Hematopoietic multipotent progenitor cell treated with erythropoietin and hydrocortisone succinate and interleukin-3 and kit ligand, for 4 days (in vitro differentiated cells): ENCODE data around the gene GJD4.

Experiments
- DNase-seq: peaks from one replicate; pipeline ENCODE4 v3.0.0-alpha.2; 2015

The GJD4 gene

DNA sequence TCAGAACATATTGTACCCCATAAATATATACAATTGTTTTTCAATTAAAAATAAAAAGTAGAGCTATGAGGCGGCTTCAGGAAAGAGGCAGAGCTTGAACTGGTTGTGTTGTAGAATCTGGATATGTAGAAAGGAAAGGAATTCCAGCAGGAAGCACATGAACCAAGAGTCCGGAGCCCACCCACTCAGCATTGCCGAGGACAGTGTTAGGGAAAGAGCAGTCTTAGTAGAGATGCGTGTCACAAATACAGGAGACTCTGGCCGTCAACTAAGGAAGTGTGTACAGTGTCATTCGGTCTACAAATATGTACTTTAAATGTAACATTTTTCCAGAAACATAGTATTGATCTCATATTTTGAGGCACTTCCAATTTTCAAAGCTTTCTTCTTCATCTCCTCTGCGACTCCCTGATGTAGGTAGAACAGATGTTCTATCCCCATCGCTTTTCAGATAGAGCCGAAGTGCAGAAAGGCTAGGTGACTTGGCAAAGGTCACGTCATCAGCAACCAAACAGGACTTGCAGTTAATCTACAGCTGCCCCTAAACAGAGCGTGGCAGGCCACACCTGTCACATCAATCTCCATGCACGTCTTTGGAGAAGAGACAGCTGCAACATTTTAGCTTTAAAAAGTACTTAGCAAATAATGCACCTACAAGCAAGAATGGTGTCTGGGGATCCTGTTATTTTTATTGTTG lies 25.3 kb upstream of the GJD4 start:
- DNase-seq = no peak

DNA sequence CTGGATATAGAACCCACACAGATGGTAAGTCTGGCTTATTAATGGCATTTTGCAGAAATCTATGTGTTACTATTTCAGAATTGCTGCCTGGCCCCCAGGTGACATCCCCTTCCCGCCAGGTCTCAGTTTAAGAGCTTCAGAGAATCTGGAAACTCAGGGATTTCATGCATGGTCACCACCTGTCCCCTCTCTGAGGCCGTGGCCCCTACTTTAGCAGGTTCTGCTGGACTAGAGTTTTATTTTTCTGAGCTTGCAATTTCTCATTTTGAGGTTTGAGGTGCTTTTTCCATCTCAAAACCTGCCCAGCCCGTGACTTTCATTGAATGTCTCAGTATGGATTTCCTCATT lies 24.7 kb upstream of the GJD4 start:
- no peak for DNase-seq

DNA sequence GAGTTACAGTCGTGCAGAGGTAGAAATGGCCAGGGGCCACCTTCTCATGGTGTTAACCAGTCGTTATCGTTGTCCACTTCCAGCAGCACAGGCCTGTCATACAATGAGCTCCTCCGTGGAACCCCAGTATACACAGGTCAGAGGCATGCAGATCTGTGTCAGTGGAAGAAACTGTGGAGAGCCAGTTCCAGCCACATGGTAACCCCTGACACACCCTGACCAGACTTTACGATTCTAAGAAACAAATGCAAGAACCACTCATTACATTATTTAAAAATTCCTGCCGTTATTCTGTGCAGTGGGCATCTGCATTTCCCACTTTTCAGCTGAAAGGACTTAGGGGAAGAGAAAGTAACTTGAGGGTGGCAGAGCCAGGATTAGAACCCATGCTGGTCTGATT lies 23.5 kb upstream of the GJD4 start:
- no peak for DNase-seq

DNA sequence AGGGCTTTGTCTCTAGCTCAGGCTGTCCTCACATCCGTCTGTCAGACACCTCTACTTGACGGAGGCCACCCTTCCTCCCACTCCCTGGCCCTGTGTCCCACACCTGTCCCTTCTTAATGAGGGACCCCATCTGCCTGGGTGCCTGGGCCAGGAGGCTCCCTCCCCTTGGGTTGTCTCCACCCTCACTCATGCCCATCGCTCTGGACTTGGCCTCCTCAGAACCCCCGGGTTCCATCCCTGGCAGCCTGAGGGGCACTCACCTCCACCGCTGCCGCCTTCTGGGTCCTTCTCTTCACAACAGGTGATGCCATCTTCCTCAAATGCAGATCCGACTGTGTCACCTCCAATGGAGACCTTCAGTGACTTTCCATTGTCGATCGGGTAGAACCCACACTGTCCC lies 20.2 kb upstream of the GJD4 start:
- no peak for DNase-seq

DNA sequence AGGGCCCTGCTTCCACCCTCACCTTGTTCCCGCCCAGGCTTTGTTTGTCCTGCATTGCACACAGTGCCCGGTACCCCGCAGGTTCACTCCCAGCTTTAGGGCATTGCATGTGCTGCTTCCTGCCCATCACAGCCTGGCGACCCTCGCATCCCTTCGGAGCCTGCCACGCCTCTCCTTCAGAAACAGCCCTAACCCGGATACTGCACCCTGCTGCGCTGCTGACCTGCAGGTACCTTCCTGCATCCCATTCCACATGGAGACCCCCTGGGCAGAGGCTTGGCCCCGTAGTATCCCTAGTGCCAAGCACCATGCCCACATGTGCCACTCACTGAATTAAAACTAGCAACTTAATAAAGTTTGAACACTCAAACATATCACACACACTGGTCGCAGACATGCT lies 19.8 kb upstream of the GJD4 start:
- no peak for DNase-seq

DNA sequence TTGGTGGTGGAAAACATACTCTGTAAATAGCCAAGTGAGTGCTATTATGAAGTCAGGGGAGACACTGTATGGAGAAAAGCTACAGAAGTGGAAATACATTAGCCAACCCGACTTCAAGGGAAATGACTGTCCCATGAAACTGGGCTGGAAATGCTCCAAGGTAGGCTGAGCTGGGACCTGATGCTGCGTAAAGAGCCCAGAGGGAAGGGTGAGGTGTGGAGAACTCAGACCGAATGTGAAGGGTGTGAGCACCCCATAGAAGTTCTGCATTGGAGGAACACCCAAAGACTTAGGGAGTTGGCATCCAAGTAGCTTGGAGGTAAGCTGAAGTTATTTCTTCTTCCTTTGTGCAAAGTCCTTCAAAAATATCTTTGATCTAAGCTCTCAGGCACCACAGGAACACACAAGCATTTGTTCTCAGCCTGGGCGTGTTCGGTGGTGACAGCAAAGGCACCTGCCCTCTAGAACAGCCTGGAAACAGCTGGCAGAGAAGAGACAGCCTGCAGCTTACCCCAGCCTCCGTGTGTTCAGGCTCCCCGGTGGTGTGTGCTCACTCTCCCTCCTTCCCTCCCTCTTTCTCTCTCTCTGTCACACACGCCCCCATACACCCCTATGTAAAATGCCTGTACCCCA lies 19.1 kb upstream of the GJD4 start:
- DNase-seq = no peak

DNA sequence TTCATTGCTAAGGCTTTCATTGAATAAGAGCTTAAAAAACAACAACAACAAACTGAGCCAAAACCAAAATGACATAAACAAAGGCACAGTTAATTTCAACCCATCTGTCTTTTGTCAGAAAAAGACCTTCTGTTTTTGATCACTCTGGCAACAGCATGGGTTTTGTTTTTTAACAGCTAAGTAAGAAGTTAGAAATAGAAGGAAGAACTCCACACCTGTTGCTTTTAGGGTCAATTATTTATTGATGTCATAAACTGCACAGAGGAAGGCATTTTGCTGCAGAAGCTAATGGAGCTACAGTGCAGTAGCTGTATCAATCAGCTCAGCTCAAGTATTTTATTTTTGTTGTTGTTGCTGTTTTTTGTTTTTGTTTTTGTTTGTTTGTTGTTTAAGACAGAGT lies 16.3 kb upstream of the GJD4 start:
- DNase-seq = no peak

DNA sequence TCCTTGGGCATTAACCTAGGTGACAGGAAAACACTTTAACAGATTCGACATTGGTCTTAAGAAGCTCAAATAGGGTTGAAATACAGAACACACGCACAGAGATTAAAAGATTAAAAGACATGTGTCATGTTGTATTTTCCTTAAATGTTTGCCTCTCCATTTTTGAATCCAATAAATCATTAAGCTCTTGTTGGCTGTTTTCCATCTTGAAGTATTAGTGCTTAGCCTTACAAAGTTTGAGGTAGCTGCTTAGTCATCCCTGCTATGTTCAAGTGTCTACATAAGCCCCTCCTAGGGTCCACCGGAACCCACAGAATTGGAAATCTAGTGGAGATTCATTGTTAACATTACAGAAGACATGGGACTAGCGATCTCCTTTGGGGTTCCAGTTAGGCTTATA lies 12.7 kb upstream of the GJD4 start:
- no peak for DNase-seq

DNA sequence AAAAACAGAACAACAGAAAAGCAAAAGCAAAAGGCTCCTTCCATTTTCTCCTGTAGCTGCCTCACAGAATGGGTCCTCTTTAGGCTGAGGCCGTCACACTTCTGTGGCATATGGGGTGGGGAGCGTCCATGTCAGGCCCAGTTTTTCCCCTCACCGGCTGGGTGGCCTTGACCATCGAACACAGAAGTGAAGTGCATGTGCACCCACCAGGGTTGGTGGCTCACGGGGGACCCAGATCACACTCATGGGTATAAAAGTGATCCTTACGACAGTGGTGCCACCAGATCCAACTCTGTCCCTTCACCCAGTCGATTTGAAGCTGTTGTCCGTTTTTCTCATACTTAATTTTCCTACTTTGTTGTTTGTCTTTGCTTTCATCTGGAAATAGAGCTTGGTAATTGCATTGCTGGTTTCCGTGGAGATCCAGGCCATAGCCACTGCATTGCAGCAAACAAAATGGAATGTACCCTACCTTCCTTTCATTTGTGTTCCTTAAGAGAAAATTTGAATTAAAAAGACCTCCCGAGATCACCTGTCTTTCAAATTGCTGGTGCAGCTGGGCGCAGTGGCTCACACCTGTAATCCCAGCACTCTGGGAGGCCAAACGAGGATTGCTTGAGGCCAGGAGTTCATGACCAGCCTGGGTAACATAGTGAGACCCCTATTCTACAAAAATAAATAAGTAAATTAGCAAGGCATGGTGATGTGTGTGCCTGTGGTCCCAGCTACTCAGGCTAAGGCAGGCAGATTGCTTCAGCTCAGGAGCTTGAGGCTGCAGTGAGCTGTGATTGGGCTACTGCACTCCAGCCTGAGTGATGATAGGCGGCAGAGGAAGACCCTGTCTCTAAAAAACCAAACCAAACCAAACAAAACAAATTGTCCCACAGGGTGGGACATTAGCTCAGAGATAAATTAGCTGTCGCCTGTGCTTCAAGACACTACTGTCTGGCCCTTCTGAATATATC lies 10.7 kb upstream of the GJD4 start:
- no peak for DNase-seq

DNA sequence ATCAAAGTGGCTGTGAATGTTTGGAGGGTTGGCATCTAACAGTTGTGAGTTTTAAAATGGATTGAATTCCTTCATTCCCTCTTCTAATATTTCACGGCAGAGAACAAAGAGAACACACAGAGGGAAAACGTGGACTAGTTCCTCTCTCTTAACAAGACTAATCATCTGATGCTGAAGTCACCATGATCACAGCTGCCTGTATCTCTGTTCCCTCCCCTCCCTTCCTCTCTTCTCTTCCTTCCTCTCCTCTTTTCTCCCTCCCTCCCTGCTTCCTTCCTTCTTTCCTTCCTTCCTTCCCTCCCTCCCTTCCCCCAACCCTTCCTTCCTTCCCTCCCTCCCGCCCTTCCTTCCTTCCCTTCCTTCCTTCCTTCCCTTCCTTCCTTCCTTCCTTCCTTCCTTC lies 10.0 kb upstream of the GJD4 start:
- no peak for DNase-seq

DNA sequence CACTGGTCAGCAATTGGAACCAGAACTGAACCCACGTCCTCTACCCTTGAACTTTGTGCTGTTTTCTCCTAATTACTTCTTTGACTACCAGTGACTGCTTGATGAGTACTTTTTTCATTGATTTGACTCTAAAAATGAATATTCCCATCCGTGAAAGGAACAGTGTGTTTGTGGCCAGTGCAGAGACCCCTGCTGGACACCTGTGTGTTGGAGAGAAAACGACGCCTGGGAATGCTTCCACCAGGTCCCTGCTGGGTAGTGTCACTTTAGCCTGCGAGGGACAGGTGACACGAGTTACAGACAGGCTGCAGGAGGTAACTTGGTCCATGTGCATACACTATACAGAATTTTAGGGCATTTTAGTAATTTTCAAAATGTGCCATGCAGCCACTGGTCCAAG lies 6.8 kb upstream of the GJD4 start:
- no peak for DNase-seq

DNA sequence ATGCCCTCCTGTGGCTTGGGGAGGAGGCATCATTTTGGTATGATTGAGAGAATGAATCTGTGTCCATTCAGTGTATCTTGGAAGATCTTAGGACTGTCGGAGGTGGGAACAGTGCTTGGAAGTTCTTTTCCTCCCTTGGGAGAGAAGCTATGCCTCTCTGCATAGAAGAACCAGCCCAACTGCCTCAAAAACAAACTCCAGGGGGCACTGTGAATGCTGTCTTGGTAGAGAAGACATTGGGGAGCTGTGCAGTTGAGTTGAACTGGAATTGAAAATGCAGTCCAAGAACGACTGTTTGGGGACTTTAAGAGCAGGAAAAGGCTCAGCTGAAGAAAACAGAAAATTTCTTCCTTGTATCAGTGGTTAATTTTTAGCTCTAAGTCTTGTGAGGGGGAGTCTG lies 4.9 kb upstream of the GJD4 start:
- no peak for DNase-seq

DNA sequence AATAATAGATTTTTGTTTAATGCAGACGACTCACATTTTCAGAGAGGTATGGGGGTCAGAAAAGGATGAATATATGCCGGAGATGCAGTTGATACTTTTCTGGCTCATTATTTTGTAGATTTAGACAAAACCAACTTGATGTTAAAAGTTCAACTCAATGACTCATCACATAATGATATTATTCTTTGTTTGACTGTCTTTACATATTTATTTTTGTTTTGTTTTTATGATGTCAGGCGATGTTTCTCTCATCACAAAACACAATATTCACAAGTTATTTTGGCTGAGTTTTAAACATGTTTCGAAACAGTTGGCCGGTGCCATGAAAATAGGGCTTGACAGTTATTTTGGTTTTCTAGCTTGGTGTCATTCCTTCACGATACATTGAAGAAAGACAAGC lies 1.3 kb downstream of the GJD4 start:
- no peak for DNase-seq

DNA sequence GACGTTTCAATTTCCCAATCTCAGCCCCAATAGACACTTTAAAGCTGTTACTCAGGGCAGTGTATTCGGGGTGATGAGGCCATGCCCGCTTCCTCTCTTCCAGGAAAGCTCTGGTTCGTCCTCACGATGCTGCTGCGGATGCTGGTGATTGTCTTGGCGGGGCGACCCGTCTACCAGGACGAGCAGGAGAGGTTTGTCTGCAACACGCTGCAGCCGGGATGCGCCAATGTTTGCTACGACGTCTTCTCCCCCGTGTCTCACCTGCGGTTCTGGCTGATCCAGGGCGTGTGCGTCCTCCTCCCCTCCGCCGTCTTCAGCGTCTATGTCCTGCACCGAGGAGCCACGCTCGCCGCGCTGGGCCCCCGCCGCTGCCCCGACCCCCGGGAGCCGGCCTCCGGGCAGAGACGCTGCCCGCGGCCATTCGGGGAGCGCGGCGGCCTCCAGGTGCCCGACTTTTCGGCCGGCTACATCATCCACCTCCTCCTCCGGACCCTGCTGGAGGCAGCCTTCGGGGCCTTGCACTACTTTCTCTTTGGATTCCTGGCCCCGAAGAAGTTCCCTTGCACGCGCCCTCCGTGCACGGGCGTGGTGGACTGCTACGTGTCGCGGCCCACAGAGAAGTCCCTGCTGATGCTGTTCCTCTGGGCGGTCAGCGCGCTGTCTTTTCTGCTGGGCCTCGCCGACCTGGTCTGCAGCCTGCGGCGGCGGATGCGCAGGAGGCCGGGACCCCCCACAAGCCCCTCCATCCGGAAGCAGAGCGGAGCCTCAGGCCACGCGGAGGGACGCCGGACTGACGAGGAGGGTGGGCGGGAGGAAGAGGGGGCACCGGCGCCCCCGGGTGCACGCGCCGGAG lies 2.6 kb downstream of the GJD4 start:
- peak; percentile 5 for DNase-seq

DNA sequence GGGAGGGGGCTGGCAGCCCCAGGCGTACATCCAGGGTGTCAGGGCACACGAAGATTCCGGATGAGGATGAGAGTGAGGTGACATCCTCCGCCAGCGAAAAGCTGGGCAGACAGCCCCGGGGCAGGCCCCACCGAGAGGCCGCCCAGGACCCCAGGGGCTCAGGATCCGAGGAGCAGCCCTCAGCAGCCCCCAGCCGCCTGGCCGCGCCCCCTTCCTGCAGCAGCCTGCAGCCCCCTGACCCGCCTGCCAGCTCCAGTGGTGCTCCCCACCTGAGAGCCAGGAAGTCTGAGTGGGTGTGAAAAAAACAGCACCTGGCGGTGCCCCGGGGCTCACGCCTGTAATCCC lies 3.2 kb downstream of the GJD4 start:
- no peak for DNase-seq

DNA sequence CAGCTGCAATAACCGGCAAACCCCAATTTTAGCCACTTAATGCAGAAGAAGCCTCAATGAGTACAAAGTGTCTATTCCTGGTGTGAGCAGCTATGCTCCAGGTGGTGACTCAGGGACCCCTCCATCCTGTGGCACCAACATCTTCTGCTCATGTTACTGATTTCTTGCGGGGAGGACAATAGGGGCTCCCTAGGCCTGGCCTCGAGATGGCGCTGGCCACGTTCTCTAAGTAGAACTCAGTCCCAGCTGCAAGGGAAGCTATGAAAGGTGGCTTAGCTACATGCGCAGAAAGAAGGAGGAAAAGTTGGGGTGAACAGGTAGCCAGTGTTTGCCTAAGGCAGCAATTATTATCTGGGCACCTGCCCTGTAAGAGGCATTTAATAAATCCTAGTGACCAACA lies 6.6 kb downstream of the GJD4 start:
- no peak for DNase-seq

DNA sequence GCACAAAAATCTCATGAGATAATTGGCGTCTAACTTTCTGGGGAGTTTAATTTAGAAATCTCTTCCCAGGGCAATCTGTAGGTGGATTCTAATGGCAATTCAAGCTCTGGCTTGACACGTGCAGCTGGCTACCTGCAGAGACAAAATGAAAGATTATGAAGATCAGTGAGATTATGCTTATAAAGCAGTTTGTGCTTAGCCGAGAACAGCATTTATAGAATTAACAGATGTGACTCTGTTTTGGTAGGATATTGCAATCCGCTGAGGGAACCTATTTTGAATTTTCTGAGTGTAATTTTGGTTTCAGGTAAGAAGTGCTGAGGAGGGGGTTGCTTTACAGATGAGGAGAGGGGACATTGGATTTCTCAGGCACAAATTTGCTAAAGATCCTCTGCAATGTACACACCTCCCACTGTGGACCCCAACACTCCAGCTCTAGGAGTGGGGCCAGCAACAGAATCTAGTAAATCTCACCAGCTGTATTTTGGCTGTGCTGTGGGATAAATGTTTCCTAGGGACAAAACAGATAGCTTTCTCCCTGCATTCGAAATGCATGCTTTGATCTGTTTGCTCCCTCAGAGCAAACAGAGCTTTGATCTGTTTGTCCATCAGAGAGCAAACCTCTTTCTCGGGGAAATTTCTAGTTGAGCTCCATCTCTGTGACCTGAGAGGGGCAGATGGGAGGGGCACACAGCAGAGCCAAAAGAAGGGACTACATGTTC lies 7.4 kb downstream of the GJD4 start:
- no peak for DNase-seq

DNA sequence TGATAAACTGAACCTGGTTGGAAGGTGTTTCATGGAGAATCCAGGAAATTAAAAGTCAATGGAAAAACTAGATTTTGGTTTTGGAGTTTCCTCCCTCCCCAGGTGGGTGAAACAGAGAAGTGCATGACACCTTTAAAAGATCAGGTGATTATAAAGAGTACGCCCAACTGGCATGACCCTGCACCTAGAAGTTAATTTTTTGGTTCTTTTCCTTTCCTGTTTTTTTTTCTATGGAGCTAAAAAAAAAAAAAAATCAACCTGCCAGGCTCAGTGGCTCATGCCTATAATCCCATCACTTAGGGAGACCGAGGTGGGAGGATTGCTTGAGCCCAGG lies 7.9 kb downstream of the GJD4 start:
- DNase-seq = no peak

DNA sequence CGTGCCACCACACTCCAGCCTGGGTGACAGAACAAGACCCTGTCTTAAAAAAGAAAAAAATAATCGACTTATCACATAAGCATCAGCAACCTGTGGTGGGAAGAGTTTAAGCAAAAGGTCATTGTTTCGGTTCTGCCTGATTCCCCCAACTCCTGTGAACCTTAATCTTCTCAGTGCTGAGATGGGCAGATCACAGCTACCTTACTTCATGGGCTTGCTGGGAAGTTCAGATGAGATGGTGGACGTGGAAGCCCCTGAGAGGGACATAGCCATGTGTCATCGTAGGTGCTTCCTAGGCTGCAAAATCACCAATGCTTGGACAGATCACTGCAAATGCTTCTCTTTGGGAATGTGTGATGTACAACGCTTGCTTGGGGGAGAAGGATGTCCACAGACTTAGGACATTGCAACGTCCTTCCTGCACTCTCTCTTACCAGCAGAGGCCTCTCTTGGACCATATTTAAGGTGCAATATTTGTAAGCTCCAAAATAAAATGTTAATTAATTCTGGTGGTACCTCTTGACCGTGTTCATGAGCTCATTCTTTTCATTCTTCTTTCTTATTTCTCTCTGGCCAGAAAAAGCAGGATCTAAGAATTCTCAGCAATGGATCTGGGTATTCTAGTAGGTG lies 8.6 kb downstream of the GJD4 start:
- DNase-seq = peak; percentile 13

DNA sequence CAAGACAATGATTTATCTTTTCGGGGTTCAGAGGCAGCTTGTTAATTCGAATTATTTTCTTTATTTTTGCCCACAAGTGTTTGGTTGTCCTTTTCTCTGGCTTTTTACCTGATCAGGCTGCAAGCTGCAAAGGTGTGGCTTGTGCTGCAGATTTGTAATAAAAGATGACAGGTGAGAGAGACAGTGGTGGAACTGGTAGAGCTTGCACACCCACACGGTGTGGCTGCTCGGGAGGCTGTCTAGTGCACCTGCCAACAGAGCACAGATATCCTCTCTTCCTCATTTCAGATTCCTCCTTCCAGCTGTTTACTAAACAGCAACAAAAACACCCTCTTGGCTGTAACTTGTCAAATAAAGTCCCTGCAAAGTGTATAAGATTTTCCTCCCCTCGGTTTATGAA lies 9.2 kb downstream of the GJD4 start:
- DNase-seq = no peak

DNA sequence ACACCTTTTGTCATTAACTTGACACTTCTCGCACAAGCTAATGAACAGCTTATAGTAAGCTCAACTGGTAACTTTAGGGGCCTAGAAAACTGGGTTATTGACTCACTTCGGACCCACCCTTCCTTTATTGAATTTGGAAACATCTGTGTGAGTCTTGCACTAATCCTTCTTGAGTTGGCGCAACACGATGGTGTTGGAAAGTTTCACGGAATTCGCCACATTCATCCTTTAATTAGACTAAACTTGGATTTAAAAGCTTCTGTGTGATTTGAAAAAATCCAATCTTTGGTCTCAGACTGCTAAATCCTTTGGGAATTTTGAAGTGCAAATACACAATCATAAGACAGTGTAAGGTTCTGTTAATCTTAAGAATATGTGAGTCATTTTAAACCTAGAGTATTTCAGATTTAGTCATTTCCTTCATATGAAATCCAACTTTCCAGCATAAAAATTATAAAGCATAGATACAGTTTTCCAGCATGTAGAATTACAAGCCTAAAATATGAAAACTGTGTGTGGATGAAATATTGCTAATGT lies 21.9 kb downstream of the GJD4 start:
- DNase-seq = no peak

DNA sequence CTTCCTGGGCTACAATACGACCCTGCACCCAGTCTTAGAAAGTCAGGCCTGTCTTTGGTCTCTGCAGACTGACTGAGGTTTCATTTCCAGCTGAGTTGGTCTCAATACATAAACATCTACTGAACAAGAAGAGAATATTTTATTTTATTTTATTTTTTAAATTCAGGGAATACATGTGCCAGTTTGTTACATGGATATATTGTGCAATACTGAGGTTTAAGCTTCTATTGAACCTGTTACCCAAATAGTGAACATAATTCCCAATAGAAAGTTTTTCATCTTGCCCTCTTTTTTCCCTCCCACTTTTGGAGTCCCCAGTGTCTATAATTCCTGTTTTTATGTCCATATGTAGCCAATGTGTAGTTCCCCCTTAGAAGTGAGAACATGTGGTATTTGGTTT lies 26.3 kb downstream of the GJD4 start:
- DNase-seq = no peak
